ENCODE results near the gene ARHGEF7.
A peak's percentile ranks its signal among the peaks of the same experiment; 100 is the strongest.

Gene ARHGEF7

GRCh38 chr13:111176421-111176820 lies 61.3 kb downstream of the ARHGEF7 start:
- no peaks in the 10 kb centered on the region for H3F3A ChIP-seq (ENCODE audit: low read depth)
- peaks cover 31% of the 10 kb centered on the region for H3K4me1 ChIP-seq (ENCODE audit: insufficient read depth, low read length, poor library complexity, severe bottlenecking)
- H3K4me2 ChIP-seq (ENCODE audit: low read depth, low read length, poor library complexity, severe bottlenecking), result no peak overlapping the region
- H3K79me2 ChIP-seq (ENCODE audit: insufficient read depth, low read length), result peaks cover 98% of the 10 kb centered on the region
- no peak for TF ChIP-seq CTCF (conservative IDR thresholded peaks at IDR 0.05; ENCODE audit: low read length)
- no peak for TF ChIP-seq EZH2phosphoT487 (IDR thresholded peaks at IDR 0.05; ENCODE audit: borderline replicate concordance)
- no peaks in the 10 kb centered on the region for H3K9me2 ChIP-seq (replicated peaks; ENCODE audit: low read depth, low read length)
- H3K27me3 ChIP-seq (ENCODE audit: insufficient read depth, low read length, poor library complexity, severe bottlenecking), result no peaks in the 10 kb centered on the region
- H3K4me3 ChIP-seq (ENCODE audit: low read length, poor library complexity, severe bottlenecking), result no peak overlapping the region
- no peak overlapping the region for H3K9ac ChIP-seq (ENCODE audit: low read depth, low read length, poor library complexity, severe bottlenecking)
- peaks cover 14% of the 10 kb centered on the region for H4K20me1 ChIP-seq (ENCODE audit: insufficient read depth, low read length, poor library complexity, severe bottlenecking)
- peaks cover 41% of the 10 kb centered on the region; the same call in 1 of the 2 replicates for H3K36me3 ChIP-seq (ENCODE audit: insufficient read depth, low read length)
- no peaks in the 10 kb centered on the region for H3K9me3 ChIP-seq (ENCODE audit: insufficient read depth, low read depth, low read length)
- no peak overlapping the region for H2AFZ ChIP-seq (ENCODE audit: low read length)

- Histone ChIP-seq H3K4me1 (ENCODE audit: insufficient read depth, low read length, poor library complexity, severe bottlenecking) (peaks cover 36% of the 10 kb centered on the region), H4K20me1 (ENCODE audit: insufficient read depth, low read length, poor library complexity, severe bottlenecking) (peaks cover 14% of the 10 kb centered on the region), H3K4me2 (ENCODE audit: low read depth, low read length, poor library complexity, severe bottlenecking) (peak overlapping the region; percentile 21), H3F3A (ENCODE audit: low read depth) (no peaks in the 10 kb centered on the region), H3K9me2 (replicated peaks; ENCODE audit: low read depth, low read length) (no peaks in the 10 kb centered on the region), H3K9ac (ENCODE audit: low read depth, low read length, poor library complexity, severe bottlenecking) (no peak overlapping the region), H3K36me3 (ENCODE audit: insufficient read depth, low read length) (peaks cover 40% of the 10 kb centered on the region; the same call in 1 of the 2 replicates), H3K79me2 (ENCODE audit: insufficient read depth, low read length) (peaks cover 98% of the 10 kb centered on the region), H2AFZ (ENCODE audit: low read length) (no peak overlapping the region), H3K4me3 (ENCODE audit: low read length, poor library complexity, severe bottlenecking) (no peak overlapping the region), H3K27me3 (ENCODE audit: insufficient read depth, low read length, poor library complexity, severe bottlenecking) (no peaks in the 10 kb centered on the region), H3K9me3 (ENCODE audit: insufficient read depth, low read depth, low read length) (no peaks in the 10 kb centered on the region)
- TF ChIP-seq CTCF (conservative IDR thresholded peaks at IDR 0.05; ENCODE audit: low read length) (no peak), EZH2phosphoT487 (IDR thresholded peaks at IDR 0.05; ENCODE audit: borderline replicate concordance) (no peak)
These were observed 62.1 kb downstream of the ARHGEF7 start for GRCh38 chr13:111177081-111177711.

- Histone ChIP-seq H3K4me1 (ENCODE audit: insufficient read depth, low read length, poor library complexity, severe bottlenecking) (peaks cover 41% of the 10 kb centered on the region), H3K79me2 (ENCODE audit: insufficient read depth, low read length) (peaks cover 98% of the 10 kb centered on the region), H3K36me3 (ENCODE audit: insufficient read depth, low read length) (peaks cover 33% of the 10 kb centered on the region; the same call in 1 of the 2 replicates), H3K4me2 (ENCODE audit: low read depth, low read length, poor library complexity, severe bottlenecking) (no peak overlapping the region), H3K9me3 (ENCODE audit: insufficient read depth, low read depth, low read length) (no peaks in the 10 kb centered on the region), H3K4me3 (ENCODE audit: low read length, poor library complexity, severe bottlenecking) (no peak overlapping the region), H3K9ac (ENCODE audit: low read depth, low read length, poor library complexity, severe bottlenecking) (no peak overlapping the region), H3K9me2 (replicated peaks; ENCODE audit: low read depth, low read length) (no peaks in the 10 kb centered on the region), H3K27me3 (ENCODE audit: insufficient read depth, low read length, poor library complexity, severe bottlenecking) (no peaks in the 10 kb centered on the region), H2AFZ (ENCODE audit: low read length) (no peak overlapping the region), H4K20me1 (ENCODE audit: insufficient read depth, low read length, poor library complexity, severe bottlenecking) (peaks cover 14% of the 10 kb centered on the region), H3F3A (ENCODE audit: low read depth) (no peaks in the 10 kb centered on the region)
- no peak for TF ChIP-seq EZH2phosphoT487 (IDR thresholded peaks at IDR 0.05; ENCODE audit: borderline replicate concordance)
- no peak for TF ChIP-seq CTCF (conservative IDR thresholded peaks at IDR 0.05; ENCODE audit: low read length)
These were observed 62.8 kb downstream of the ARHGEF7 start for GRCh38 chr13:111177921-111178320.
